Liver (tissue), 3 donors: ENCODE data around the gene IP6K3.

Experiments used
- CTCF ChIP-seq: fragments of 150-350 bp; IDR thresholded peaks from 2 replicates; pipeline ENCODE4 v1.5.1; 2017; ENCODE audit warnings: improper control_type of control experiment, low read depth, low read length; ENCODE audit not compliant: missing input control
- FOXA2 ChIP-seq: IDR thresholded peaks from 2 replicates; pipeline ENCODE4 v1.6.1; 2016; ENCODE audit warnings: antibody characterized with exemption
- GABPA ChIP-seq, 2 donors: IDR thresholded peaks in 1 of 2; conservative IDR thresholded peaks in 1 of 2; 2 replicates each; pipeline ENCODE4 v1.6.1; 2016; ENCODE audit warnings: antibody characterized with exemption in 2 of 2, mild to moderate bottlenecking in 1 of 2, moderate library complexity in 1 of 2
- HNF4G ChIP-seq: IDR thresholded peaks from 2 replicates; pipeline ENCODE4 v1.6.1; 2016; ENCODE audit warnings: antibody characterized with exemption
- JUND ChIP-seq, 2 donors: IDR thresholded peaks; 2 replicates each; pipeline ENCODE4 v1.6.1; 2016; ENCODE audit warnings: antibody characterized with exemption in 2 of 2
- MAX ChIP-seq: IDR thresholded peaks from 2 replicates; pipeline ENCODE4 v1.6.1; 2016; ENCODE audit warnings: antibody characterized with exemption
- RAD21 ChIP-seq, 2 donors: IDR thresholded peaks; 2 replicates each; pipeline ENCODE4 v1.6.1; 2016; ENCODE audit warnings: antibody characterized with exemption in 2 of 2, mild to moderate bottlenecking in 2 of 2
- RXRA ChIP-seq, 2 donors: IDR thresholded peaks; 2 replicates each; pipeline ENCODE4 v1.6.1; 2017 to 2018; ENCODE audit warnings: antibody characterized with exemption in 2 of 2, mild to moderate bottlenecking in 1 of 2
- SP1 ChIP-seq: IDR thresholded peaks from 2 replicates; pipeline ENCODE4 v1.6.1; 2018; ENCODE audit warnings: antibody characterized with exemption, mild to moderate bottlenecking
- TAF1 ChIP-seq: conservative IDR thresholded peaks from 2 replicates; pipeline ENCODE4 v1.6.1; 2016; ENCODE audit warnings: antibody characterized with exemption, mild to moderate bottlenecking
- YY1 ChIP-seq: IDR thresholded peaks from 2 replicates; pipeline ENCODE4 v1.6.1; 2016; ENCODE audit warnings: antibody characterized with exemption, mild to moderate bottlenecking
- TF ChIP-seq, protein P1 (sequence below): IDR thresholded peaks from 2 replicates; pipeline ENCODE4 v1.6.1; 2016; ENCODE audit warnings: antibody characterized with exemption, mild to moderate bottlenecking
- donor health status: healthy.
- donor health status: healthy.

GRCh38 chr6:33762713-33763112, 16.0 kb upstream of the IP6K3 start:
- TF ChIP-seq SP1, result no peak
- no peak for TF ChIP-seq CTCF
- TF ChIP-seq, protein P1, sequence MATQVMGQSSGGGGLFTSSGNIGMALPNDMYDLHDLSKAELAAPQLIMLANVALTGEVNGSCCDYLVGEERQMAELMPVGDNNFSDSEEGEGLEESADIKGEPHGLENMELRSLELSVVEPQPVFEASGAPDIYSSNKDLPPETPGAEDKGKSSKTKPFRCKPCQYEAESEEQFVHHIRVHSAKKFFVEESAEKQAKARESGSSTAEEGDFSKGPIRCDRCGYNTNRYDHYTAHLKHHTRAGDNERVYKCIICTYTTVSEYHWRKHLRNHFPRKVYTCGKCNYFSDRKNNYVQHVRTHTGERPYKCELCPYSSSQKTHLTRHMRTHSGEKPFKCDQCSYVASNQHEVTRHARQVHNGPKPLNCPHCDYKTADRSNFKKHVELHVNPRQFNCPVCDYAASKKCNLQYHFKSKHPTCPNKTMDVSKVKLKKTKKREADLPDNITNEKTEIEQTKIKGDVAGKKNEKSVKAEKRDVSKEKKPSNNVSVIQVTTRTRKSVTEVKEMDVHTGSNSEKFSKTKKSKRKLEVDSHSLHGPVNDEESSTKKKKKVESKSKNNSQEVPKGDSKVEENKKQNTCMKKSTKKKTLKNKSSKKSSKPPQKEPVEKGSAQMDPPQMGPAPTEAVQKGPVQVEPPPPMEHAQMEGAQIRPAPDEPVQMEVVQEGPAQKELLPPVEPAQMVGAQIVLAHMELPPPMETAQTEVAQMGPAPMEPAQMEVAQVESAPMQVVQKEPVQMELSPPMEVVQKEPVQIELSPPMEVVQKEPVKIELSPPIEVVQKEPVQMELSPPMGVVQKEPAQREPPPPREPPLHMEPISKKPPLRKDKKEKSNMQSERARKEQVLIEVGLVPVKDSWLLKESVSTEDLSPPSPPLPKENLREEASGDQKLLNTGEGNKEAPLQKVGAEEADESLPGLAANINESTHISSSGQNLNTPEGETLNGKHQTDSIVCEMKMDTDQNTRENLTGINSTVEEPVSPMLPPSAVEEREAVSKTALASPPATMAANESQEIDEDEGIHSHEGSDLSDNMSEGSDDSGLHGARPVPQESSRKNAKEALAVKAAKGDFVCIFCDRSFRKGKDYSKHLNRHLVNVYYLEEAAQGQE, result no peak
- no peak for TF ChIP-seq GABPA (IDR thresholded peaks at IDR 0.05 in 1 of 2, conservative IDR thresholded peaks at IDR 0.05 in 1 of 2)
- TF ChIP-seq YY1, result no peak
- TF ChIP-seq JUND (IDR thresholded peaks at IDR 0.05), result no peak
- no peak for TF ChIP-seq MAX
- no peak for TF ChIP-seq FOXA2
- TF ChIP-seq RAD21 (IDR thresholded peaks at IDR 0.05), result no peak
- TF ChIP-seq RXRA (IDR thresholded peaks at IDR 0.05), result no peak
- TF ChIP-seq TAF1, result no peak
- no peak for TF ChIP-seq HNF4G
